Esophagus muscularis mucosa (tissue), 4 donors: ENCODE data around the gene PREX1.

Experiments
- EP300 ChIP-seq: sonication (generic); formaldehyde crosslinking; IDR thresholded peaks from one replicate; pipeline ENCODE4 v1.6.1; 2017; ENCODE audit warnings: antibody characterized with exemption
- POLR2A ChIP-seq: fragments of 450-650 bp; IDR thresholded peaks from one replicate; pipeline ENCODE4 v1.6.1; 2017; ENCODE audit warnings: antibody characterized with exemption, moderate library complexity, mild to moderate bottlenecking, low read depth
- POLR2AphosphoS5 ChIP-seq, 2 donors: sonication (generic); formaldehyde crosslinking; IDR thresholded peaks; one replicate each; pipeline ENCODE4 v1.6.1; 2017; ENCODE audit warnings: antibody characterized with exemption in 2 of 2
- TF ChIP-seq, protein P1 (sequence below), 3 experiments: fragments of 200-600 bp in 2 of 3; fragments of 450-650 bp in 1 of 3; sonication (generic) in 2 of 3; IDR thresholded peaks; one replicate each; pipeline ENCODE4 v1.5.1; 2017 to 2019; ENCODE audit warnings: antibody characterized with exemption in 3 of 3, mild to moderate bottlenecking in 2 of 3, moderate library complexity in 1 of 3

DNA sequence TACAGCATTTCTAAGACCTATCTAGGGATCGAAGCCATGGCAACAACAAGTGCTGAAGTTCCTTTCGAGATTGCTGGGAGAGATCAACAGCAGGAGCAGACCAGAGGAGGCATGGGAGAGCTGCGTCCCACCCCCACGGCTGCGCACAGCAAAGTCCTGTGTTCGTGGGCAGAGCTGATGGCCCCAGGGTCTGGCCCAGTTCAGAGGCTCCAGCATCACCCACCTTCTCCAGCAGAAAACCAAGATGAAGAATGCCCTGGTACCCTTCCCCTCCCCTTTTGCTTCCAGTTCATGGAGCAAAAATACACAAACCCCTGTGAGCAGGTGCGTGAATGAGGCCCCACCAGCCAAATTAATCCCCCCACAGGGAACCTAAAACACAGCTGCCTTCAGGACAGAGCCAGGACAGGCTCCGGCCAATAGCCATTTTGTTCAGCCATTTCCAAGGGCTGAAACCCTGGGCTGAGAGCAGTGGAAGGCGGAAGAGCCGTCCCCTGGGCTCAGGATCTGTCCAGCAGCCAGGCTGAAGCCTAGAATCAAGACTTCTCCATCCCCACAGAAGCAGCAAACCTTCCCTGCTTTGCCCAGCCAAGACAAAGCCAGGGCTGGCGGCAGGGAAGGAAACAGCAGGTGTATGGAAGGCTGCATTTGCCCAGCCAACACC is 102.8 kb downstream of the PREX1 start:
- TF ChIP-seq, protein P1, sequence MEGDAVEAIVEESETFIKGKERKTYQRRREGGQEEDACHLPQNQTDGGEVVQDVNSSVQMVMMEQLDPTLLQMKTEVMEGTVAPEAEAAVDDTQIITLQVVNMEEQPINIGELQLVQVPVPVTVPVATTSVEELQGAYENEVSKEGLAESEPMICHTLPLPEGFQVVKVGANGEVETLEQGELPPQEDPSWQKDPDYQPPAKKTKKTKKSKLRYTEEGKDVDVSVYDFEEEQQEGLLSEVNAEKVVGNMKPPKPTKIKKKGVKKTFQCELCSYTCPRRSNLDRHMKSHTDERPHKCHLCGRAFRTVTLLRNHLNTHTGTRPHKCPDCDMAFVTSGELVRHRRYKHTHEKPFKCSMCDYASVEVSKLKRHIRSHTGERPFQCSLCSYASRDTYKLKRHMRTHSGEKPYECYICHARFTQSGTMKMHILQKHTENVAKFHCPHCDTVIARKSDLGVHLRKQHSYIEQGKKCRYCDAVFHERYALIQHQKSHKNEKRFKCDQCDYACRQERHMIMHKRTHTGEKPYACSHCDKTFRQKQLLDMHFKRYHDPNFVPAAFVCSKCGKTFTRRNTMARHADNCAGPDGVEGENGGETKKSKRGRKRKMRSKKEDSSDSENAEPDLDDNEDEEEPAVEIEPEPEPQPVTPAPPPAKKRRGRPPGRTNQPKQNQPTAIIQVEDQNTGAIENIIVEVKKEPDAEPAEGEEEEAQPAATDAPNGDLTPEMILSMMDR (IDR thresholded peaks at IDR 0.05), result no peak
- no peak for TF ChIP-seq EP300
- no peak for TF ChIP-seq POLR2A
- TF ChIP-seq POLR2AphosphoS5 (IDR thresholded peaks at IDR 0.05), result no peak
